Measurements from ENCODE around the gene RTN4R.

- TF ChIP-seq CTCF (IDR thresholded peaks at IDR 0.05): no peak
- TF ChIP-seq POLR2A (IDR thresholded peaks at IDR 0.05; ENCODE audit: low read depth): no peak
- TF ChIP-seq POLR2AphosphoS5 (IDR thresholded peaks at IDR 0.05): no peak
Observed at GRCh38 chr22:20233351-20234313, 34.5 kb downstream of the RTN4R start.
